ENCODE results near the gene PMM1.
"Not testable (repeated sequence)": the region's sequence is repeated elsewhere in the genome, so short reads cannot be mapped to it uniquely, and the experiment has no call there.

PMM1 gene

DNA sequence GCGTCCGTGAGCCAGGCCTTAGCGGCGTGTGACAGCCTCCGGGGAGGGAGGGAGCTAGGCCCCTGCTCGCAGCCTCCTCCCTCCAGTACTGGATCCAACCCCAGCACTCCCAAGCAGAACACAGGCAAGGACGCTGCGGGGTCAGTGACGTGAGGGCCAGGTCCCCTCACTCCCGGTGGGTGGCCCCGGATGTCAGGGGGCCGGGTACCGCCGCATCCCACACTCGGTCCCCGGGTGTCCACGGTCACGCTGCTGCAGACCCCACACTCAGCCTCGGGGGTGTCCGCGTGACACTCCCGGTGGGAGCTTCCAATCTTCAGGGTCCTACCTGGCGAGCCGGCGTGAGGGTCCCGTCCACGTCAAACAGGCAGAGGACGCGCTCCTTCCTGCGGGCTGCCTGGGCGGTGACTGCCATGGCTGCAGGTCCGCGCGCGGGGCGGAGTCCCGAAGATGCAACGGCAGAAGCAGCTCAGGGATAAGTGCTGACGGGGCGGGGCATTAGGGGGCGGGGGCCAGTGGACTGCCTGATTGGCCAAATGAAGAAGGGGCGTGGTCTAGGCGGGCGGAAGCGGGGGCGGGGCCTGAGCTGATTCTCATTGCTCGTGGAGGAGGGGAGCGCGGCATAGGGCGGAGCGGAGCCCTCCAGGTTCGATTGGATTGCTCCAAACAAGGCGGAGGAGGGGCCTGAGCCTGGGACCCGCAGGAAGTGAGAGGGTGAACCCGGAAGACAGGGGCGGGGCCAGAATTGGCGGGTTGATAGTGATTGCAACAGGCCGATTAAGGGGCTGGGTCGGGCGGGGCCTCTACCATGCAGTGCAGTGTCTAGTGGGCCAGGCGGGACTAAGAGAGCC, at the start of gene PMM1:
Gene PMM1, minus strand, starts transcription at position 450 of the 851 bp plus-strand sequence. Its CDS starts 35 bp downstream, at position 415.
- intact Hi-C loops (cut with micrococcal nuclease): loop anchor here (1.0 to 10.0 kb wide), 4 partner anchors 32 to 243 kb away; partner anchors contain the start of genes DESI1, POLR3H, SREBF2 and XRCC6
- Mint-ChIP-seq H3K36me3 (ENCODE audit: low read depth) (peaks cover 14% of the 10 kb centered on the region), H3K27ac (peak within 1 kb of the TSS; percentile 86), H3K4me3 (peak within 1 kb of the TSS; percentile 92), H3K9me3 (no peaks in the 10 kb centered on the region), H3K27me3 (peaks cover 1% of the 10 kb centered on the region), H3K4me1 (ENCODE audit: low read depth) (peaks cover 34% of the 10 kb centered on the region)

GRCh38 chr22:41638748-41639147, 49.1 kb upstream of the PMM1 start:
- Mint-ChIP-seq H3K27me3 (no peaks in the 10 kb centered on the region), H3K4me3 (no peak overlapping the region), H3K27ac (no peak overlapping the region), H3K4me1 (ENCODE audit: low read depth) (no peaks in the 10 kb centered on the region), H3K36me3 (ENCODE audit: low read depth) (peaks cover 96% of the 10 kb centered on the region), H3K9me3 (no peaks in the 10 kb centered on the region)
- intact Hi-C loops (cut with micrococcal nuclease): no loop called here

GRCh38 chr22:41638124-41638523, 48.5 kb upstream of the PMM1 start:
- Mint-ChIP-seq H3K27me3 (no peaks in the 10 kb centered on the region), H3K27ac (no peak overlapping the region), H3K9me3 (no peaks in the 10 kb centered on the region), H3K36me3 (ENCODE audit: low read depth) (peaks cover 97% of the 10 kb centered on the region), H3K4me1 (ENCODE audit: low read depth) (no peaks in the 10 kb centered on the region), H3K4me3 (no peak overlapping the region)
- intact Hi-C loops (cut with micrococcal nuclease): no loop called here

DNA sequence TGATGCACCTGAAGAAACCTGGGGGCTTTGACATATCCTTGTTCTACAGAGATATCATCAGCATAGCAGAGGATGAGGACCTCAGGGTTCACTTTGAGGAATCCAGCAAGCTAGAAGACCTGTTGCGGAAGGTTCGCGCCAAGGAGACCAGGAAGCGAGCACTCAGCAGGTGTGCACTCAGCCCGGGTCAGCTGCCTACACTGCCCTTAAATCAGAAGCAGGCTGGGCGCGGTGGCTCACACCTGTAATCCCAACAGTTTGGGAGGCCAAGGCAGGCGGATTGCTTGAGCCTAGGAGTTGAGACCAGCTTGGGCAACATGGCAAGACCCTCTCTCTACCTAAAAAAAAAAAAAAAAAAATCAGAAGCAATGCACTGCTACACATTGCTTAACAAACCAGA, 48.0 kb upstream of the PMM1 start:
- not testable (repeated sequence) for H3K4me3 Mint-ChIP-seq

DNA sequence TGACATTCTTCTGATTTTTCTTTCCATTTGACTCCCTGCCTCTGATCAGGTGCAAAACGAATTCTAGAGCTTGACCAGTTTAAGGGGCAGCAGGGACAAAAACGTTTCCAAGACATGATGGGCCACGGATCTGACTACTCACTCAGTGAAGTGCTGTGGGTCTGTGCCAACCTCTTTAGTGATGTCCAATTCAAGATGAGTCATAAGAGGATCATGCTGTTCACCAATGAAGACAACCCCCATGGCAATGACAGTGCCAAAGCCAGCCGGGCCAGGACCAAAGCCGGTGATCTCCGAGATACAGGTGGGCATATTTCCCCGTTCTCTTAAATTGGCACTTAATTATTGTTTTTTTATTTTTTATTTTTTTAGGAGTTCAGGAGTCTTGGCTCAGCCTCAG, 46.8 kb upstream of the PMM1 start:
- H3K36me3 Mint-ChIP-seq (ENCODE audit: low read depth): peaks cover 97% of the 10 kb centered on the region
- intact Hi-C loops (cut with micrococcal nuclease): no loop called here

More for the DNA sequence above, 48.0 kb upstream of the PMM1 start:
- H3K27me3 Mint-ChIP-seq; intact Hi-C loops (cut with micrococcal nuclease); H3K27ac Mint-ChIP-seq; H3K4me1 Mint-ChIP-seq (ENCODE audit: low read depth); H3K9me3 Mint-ChIP-seq: not testable (repeated sequence)
- peaks cover 97% of the 10 kb centered on the region for H3K36me3 Mint-ChIP-seq (ENCODE audit: low read depth)

GRCh38 chr22:41634610-41635009, 45.0 kb upstream of the PMM1 start:
- H3K9me3 Mint-ChIP-seq; H3K4me3 Mint-ChIP-seq; H3K27ac Mint-ChIP-seq; intact Hi-C loops (cut with micrococcal nuclease); H3K27me3 Mint-ChIP-seq; H3K4me1 Mint-ChIP-seq (ENCODE audit: low read depth): not testable (repeated sequence)
- H3K36me3 Mint-ChIP-seq (ENCODE audit: low read depth): peaks cover 97% of the 10 kb centered on the region

More for the DNA sequence above, 46.8 kb upstream of the PMM1 start:
- Mint-ChIP-seq H3K4me3 (no peak overlapping the region), H3K9me3 (no peaks in the 10 kb centered on the region), H3K27me3 (no peaks in the 10 kb centered on the region), H3K27ac (no peak overlapping the region), H3K4me1 (ENCODE audit: low read depth) (no peaks in the 10 kb centered on the region)

DNA sequence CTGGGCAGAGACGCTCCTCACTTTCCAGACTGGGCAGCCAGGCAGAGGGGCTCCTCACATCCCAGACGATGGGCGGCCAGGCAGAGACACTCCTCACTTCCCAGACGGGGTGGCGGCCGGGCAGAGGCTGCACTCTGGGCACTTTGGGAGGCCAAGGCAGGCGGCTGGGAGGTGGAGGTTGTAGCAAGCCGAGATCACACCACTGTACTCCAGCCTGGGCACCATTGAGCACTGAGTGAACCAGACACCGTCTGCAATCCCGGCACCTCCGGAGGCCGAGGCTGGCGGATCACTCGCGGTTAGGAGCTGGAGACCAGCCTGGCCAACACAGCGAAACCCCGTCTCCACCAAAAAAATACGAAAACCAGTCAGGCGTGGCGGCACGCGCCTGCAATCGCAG, 42.0 kb upstream of the PMM1 start:
- H3K9me3 Mint-ChIP-seq; H3K27me3 Mint-ChIP-seq; intact Hi-C loops (cut with micrococcal nuclease); H3K4me3 Mint-ChIP-seq; H3K4me1 Mint-ChIP-seq (ENCODE audit: low read depth); H3K27ac Mint-ChIP-seq: not testable (repeated sequence)
- peaks cover 100% of the 10 kb centered on the region for H3K36me3 Mint-ChIP-seq (ENCODE audit: low read depth)

DNA sequence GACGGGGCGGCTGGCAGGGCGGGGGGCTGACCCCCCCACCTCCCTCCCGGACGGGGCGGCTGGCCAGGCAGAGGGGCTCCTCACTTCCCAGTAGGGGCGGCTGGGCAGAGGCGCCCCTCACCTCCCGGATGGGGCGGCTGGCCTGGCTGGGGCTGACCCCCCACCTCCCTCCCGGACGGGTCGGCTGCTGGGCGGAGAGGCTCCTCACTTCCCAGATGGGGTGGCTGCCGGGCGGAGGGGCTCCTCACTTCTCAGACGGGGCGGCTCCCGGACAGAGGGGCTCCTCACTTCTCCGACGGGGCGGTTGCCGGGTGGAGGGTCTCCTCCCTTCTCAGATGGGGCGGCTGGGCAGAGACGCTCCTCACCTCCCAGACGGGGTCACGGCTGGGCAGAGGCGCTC, 41.5 kb upstream of the PMM1 start:
- intact Hi-C loops (cut with micrococcal nuclease); H3K4me3 Mint-ChIP-seq; H3K4me1 Mint-ChIP-seq (ENCODE audit: low read depth); H3K27me3 Mint-ChIP-seq; H3K9me3 Mint-ChIP-seq; H3K27ac Mint-ChIP-seq: not testable (repeated sequence)
- H3K36me3 Mint-ChIP-seq (ENCODE audit: low read depth): peaks cover 98% of the 10 kb centered on the region

DNA sequence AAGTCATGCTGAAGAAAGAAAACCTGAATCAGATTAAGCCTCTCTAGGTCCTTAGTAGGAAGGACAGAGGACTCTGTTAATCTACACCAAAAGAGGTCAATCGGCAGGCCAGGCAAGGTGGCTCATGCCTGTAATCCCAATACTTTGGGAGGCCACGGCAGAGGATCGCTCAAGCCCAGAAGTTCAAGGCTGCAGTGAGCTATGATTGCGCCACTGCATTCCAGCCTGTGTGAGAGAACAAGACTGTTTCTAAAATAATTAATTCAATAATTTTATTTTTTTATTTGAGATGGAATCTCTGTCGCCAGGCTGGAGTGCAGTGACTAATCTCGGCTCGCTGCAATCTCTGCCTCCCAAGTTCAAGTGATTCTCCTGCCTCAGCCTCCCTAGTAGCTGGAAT, 35.9 kb upstream of the PMM1 start:
- intact Hi-C loops (cut with micrococcal nuclease): no loop called here
- Mint-ChIP-seq H3K4me3 (no peak overlapping the region), H3K27me3 (no peaks in the 10 kb centered on the region), H3K9me3 (no peaks in the 10 kb centered on the region), H3K36me3 (ENCODE audit: low read depth) (peaks cover 96% of the 10 kb centered on the region), H3K4me1 (ENCODE audit: low read depth) (peaks cover 9% of the 10 kb centered on the region), H3K27ac (no peak overlapping the region)

GRCh38 chr22:41621911-41622179, 32.2 kb upstream of the PMM1 start:
- Mint-ChIP-seq H3K36me3 (ENCODE audit: low read depth) (peaks cover 66% of the 10 kb centered on the region), H3K4me3 (peak overlapping the region; percentile 92), H3K4me1 (ENCODE audit: low read depth) (peaks cover 33% of the 10 kb centered on the region), H3K9me3 (no peaks in the 10 kb centered on the region), H3K27ac (peak overlapping the region; percentile 94), H3K27me3 (no peaks in the 10 kb centered on the region)
- intact Hi-C loops (cut with micrococcal nuclease): loop anchor here (1.0 to 2.0 kb wide), 3 partner anchors 32 to 174 kb away; partner anchors contain the start of gene POLR3H

DNA sequence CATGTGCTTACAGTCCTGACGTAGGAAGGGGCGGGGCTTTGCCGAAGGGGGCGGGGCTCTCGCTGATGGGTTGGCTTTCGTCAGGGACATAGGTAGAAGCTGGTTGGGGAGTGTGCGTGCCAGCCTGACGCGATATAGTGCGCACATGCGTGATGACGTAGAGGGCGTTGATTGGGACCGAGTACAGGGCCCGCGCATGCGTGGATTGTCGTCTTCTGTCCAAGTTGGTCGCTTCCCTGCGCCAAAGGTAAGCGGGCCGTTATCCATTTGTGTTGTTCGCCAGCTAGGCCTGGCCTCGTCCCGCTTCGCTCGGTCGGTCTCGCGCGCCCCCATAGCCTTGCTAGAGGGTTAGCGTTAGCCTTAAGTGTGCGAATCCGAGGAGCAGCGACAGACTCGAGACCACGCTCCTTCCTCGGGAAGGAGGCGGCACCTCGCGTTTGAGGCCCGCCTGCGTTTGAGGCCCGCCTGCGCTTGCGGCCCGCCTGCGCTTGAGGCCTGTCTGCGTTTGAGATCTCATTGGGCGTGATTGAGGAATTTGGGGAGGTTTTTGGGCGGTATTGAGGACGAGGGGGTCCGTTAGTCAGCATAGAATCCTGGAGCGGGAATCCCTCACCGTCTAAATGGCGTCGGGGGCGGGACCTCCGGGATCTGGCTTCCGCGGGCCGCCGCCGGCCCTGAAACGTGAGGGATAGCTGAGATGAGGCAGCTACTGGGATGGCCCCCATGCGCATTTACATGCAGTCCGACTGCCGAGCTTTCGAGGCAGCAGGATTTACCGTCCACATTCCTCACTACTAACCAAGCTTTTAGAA, 31.7 kb upstream of the PMM1 start, which contains the start of gene XRCC6:
Gene XRCC6, plus strand, starts transcription at position 197 of the 812 bp plus-strand sequence. CDS start 710 bp downstream, outside the sequence.
- H3K27me3 Mint-ChIP-seq: no peaks in the 10 kb centered on the region
- intact Hi-C loops (cut with micrococcal nuclease): loop anchor here (1.0 to 2.0 kb wide), 3 partner anchors 31 to 173 kb away; partner anchors contain the start of gene POLR3H

DNA sequence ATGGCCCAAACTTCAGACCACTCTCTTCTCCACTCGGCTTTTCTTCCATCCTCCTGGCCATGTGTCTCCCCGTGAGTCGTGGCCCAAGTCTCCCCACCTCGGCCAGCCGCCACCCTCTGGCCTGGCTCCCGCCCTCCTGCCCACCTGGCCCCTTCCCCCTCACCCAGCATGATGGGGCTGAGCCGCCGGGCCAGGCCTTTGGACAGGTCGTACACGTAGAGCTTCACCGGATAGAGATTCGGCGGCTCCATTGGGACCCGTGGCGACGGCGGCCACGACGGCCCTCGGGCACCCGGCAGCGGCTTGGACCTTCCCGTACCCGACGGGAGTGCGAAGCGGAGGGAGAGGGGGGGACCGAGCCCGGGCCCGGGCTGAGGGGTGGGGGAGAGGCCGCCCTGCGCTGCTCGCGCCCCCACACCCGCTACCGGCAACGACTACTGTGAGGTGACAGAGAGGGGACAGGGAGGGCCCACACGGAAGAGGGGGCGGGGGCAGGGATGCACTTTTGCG, 31.0 kb upstream of the PMM1 start, which contains the start of gene DESI1:
Gene DESI1, minus strand, starts transcription at position 455 of the 510 bp plus-strand sequence. Its CDS starts 204 bp downstream, at position 251.
- H3K9me3 Mint-ChIP-seq: no peaks in the 10 kb centered on the region
- intact Hi-C loops (cut with micrococcal nuclease): loop anchor here (1.0 to 2.0 kb wide), 3 partner anchors 30 to 172 kb away; partner anchors contain the start of gene POLR3H
- peak within 1 kb of the TSS; percentile 94 for H3K27ac Mint-ChIP-seq
- H3K4me3 Mint-ChIP-seq: peak within 1 kb of the TSS; percentile 92
- no peaks in the 10 kb centered on the region for H3K27me3 Mint-ChIP-seq
- H3K36me3 Mint-ChIP-seq (ENCODE audit: low read depth): peaks cover 56% of the 10 kb centered on the region
- peaks cover 41% of the 10 kb centered on the region for H3K4me1 Mint-ChIP-seq (ENCODE audit: low read depth)

More for the DNA sequence above, 31.7 kb upstream of the PMM1 start, which contains the start of gene XRCC6:
- Mint-ChIP-seq H3K4me1 (ENCODE audit: low read depth) (peaks cover 39% of the 10 kb centered on the region), H3K27ac (peak within 1 kb of the TSS; percentile 94), H3K36me3 (ENCODE audit: low read depth) (peaks cover 61% of the 10 kb centered on the region), H3K9me3 (no peaks in the 10 kb centered on the region), H3K4me3 (peak within 1 kb of the TSS; percentile 92)

- intact Hi-C loops (cut with micrococcal nuclease): loop anchor here (2.0 kb wide), 1 partner anchor 75 kb away; the partner anchor contains the start of gene POLR3H
- peaks cover 50% of the 10 kb centered on the region for H3K36me3 Mint-ChIP-seq (ENCODE audit: low read depth)
- peaks cover 41% of the 10 kb centered on the region for H3K4me1 Mint-ChIP-seq (ENCODE audit: low read depth)
- H3K27me3 Mint-ChIP-seq: no peaks in the 10 kb centered on the region
- H3K9me3 Mint-ChIP-seq: no peaks in the 10 kb centered on the region
- H3K4me3 Mint-ChIP-seq: peak overlapping the region; percentile 92
- peak overlapping the region; percentile 94 for H3K27ac Mint-ChIP-seq
Observed at GRCh38 chr22:41619979-41620588, 30.4 kb upstream of the PMM1 start.

Data from dendritic cell treated with granulocyte-macrophage colony-stimulating factor and Interleukin-4, amounts not matched to agents 40 ng/mL and 50 ng/mL, for 4 days (primary cell).